Sigmoid colon (tissue), 7 donors: ENCODE measurements around the gene ADAM10. TPM values are rescaled to one million over a fixed set of nuclear protein-coding genes. Genes with fewer than 3 reads are reported as not detected.
"Not testable (repeated sequence)": the region's sequence is repeated elsewhere in the genome, so short reads cannot be mapped to it uniquely, and the experiment has no call there.

Source experiments
- DNase-seq: peaks from one replicate; pipeline ENCODE4 v3.0.0-alpha.2; 2019
- H3K27ac ChIP-seq, 4 donors: fragments of 200-600 bp; sonication (generic); one replicate each; pipeline ENCODE4 v1.5.1; 2016 to 2019; ENCODE audit warnings: mild to moderate bottlenecking in 1 of 4
- H3K27me3 ChIP-seq, 3 donors: fragments of 200-600 bp; sonication (generic); one replicate each; pipeline ENCODE4 v1.5.1; 2019; ENCODE audit warnings: mild to moderate bottlenecking in 1 of 3
- H3K36me3 ChIP-seq, 4 donors: fragments of 200-600 bp; sonication (generic); one replicate each; pipeline ENCODE4 v1.5.1; 2016 to 2019
- H3K4me1 ChIP-seq, 4 donors: fragments of 200-600 bp; sonication (generic); one replicate each; pipeline ENCODE4 v1.5.1; 2017 to 2019
- H3K4me3 ChIP-seq, 4 donors: fragments of 200-600 bp; sonication (generic); one replicate each; pipeline ENCODE4 v1.5.1; 2017 to 2019; ENCODE audit warnings: mild to moderate bottlenecking in 2 of 4, moderate library complexity in 1 of 4
- H3K9me3 ChIP-seq, 4 donors: fragments of 200-600 bp in 3 of 4; sonication (generic) in 3 of 4; one replicate each; pipeline versions ENCODE4 v1.5.1 to v1.6.1; 2013 to 2019
- EP300 ChIP-seq, 4 donors: sonication (generic); formaldehyde crosslinking; IDR thresholded peaks; one replicate each; pipeline ENCODE4 v1.6.1; 2017; ENCODE audit warnings: antibody characterized with exemption in 4 of 4
- POLR2A ChIP-seq, 2 donors: fragments of 450-650 bp; IDR thresholded peaks; one replicate each; pipeline ENCODE4 v1.6.1; 2016; ENCODE audit warnings: antibody characterized with exemption in 2 of 2, mild to moderate bottlenecking in 2 of 2, moderate library complexity in 2 of 2
- POLR2AphosphoS5 ChIP-seq, 4 donors: sonication (generic); formaldehyde crosslinking; IDR thresholded peaks; one replicate each; pipeline ENCODE4 v1.6.1; 2017; ENCODE audit warnings: antibody characterized with exemption in 4 of 4
- WGBS, 2 donors: extraction: QIAGEN DNeasy Blood & Tissue Kit; methylation state at CpG; one replicate each; pipeline ENCODE4 v1.1.7; 2013; 5-methylcytosine and 5-hydroxymethylcytosine counted together
- intact Hi-C: fragments of 100-400 bp; cut with DNase I; formaldehyde crosslinking; loops from one replicate; pipeline ENCODE4 v1.15.1; 2023
- polyA plus RNA-seq, 3 donors: library from polyadenylated mRNA; stranded (reverse); fragments of 200-250 nt; gene quantifications; one replicate each; pipeline ENCODE4 v1.2.3, GENCODE V29; 2013
- total RNA-seq, 4 donors: library from RNA; depleted of rRNA; stranded (reverse); fragments of >200 nt; gene quantifications; one replicate each; pipeline ENCODE4 v1.1.0, GENCODE V29; 2016
- TF ChIP-seq, protein P1 (sequence below), 4 experiments: fragments of 450-650 bp in 3 of 4; fragments of 200-600 bp in 1 of 4; IDR thresholded peaks; one replicate each; pipeline ENCODE4 v1.5.1; 2016 to 2019; ENCODE audit warnings: antibody characterized with exemption in 4 of 4, mild to moderate bottlenecking in 3 of 4, moderate library complexity in 2 of 4
- donor health status: healthy with polysubstance abuse.
- donor health status: Bipolar disorder and iron deficiency.
- donor health status: healthy.

Gene ADAM10
- total and polyA plus RNA-seq, 7 donors, result 6.6 to 70.9 (median 44.9) TPM

DNA sequence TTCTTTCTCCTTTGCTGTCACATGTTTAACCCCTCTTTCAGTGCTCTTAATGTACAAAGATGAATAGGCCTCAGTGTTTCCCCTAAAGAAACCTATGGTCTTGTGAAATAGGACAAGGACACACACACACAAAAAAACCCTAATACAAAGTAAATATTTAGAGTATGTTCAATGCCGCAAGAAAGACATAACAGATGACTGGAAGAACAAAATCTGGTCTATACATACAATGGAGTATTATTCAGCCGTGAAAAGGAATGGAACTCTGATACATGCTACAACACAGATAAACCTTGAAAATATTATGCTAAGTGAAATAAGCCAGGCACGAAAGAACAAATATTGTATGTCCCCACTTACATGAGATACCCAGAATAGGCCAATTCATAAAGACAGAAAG, 123.1 kb downstream of the ADAM10 start:
- 97 to 98% methylated on average over 3 of the region's 3 CpGs for WGBS, 2 donors
- DNase-seq, result no peak
- Histone ChIP-seq H3K36me3 (no peaks in the 10 kb centered on the region), H3K9me3 (no peaks in the 10 kb centered on the region), H3K4me1 (peaks cover 0 to 23% (median 15%) of the 10 kb centered on the region in 4 donors), H3K27me3 (no peaks in the 10 kb centered on the region), H3K27ac (no peak overlapping the region), H3K4me3 (no peak overlapping the region)
- intact Hi-C loops, result no loop called here
- TF ChIP-seq EP300 (IDR thresholded peaks at IDR 0.05) (no peak), POLR2AphosphoS5 (IDR thresholded peaks at IDR 0.05) (no peak), POLR2A (IDR thresholded peaks at IDR 0.05) (no peak)
- TF ChIP-seq, protein P1, sequence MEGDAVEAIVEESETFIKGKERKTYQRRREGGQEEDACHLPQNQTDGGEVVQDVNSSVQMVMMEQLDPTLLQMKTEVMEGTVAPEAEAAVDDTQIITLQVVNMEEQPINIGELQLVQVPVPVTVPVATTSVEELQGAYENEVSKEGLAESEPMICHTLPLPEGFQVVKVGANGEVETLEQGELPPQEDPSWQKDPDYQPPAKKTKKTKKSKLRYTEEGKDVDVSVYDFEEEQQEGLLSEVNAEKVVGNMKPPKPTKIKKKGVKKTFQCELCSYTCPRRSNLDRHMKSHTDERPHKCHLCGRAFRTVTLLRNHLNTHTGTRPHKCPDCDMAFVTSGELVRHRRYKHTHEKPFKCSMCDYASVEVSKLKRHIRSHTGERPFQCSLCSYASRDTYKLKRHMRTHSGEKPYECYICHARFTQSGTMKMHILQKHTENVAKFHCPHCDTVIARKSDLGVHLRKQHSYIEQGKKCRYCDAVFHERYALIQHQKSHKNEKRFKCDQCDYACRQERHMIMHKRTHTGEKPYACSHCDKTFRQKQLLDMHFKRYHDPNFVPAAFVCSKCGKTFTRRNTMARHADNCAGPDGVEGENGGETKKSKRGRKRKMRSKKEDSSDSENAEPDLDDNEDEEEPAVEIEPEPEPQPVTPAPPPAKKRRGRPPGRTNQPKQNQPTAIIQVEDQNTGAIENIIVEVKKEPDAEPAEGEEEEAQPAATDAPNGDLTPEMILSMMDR (IDR thresholded peaks at IDR 0.05), result no peak

DNA sequence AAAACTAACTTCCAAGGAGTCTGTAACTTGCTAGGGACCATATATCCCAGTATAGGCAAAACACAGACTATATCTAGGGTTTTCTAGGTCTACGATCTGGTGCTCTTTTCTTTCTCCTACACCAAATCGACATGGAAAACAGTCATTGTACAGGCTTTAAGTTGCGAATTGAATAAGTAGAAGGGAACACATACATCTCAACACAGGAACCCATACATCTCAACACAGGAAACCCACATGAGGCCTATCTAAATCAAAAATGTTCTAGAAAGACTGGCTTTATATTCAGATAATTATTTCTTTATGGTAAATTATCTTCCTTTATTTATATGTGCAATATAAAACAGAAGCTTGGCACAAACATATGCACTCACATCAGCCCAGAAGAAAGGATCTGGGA, 126.6 kb downstream of the ADAM10 start:
- TF ChIP-seq EP300 (IDR thresholded peaks at IDR 0.05) (no peak), POLR2A (IDR thresholded peaks at IDR 0.05) (no peak), POLR2AphosphoS5 (IDR thresholded peaks at IDR 0.05) (no peak)
- TF ChIP-seq, protein P1 (IDR thresholded peaks at IDR 0.05), result no peak
- Histone ChIP-seq H3K4me1 (peaks cover 0 to 10% (median 9%) of the 10 kb centered on the region in 4 donors), H3K9me3 (no peaks in the 10 kb centered on the region), H3K27me3 (no peaks in the 10 kb centered on the region), H3K36me3 (peaks cover 0 to 12% (median 0%) of the 10 kb centered on the region in 4 donors), H3K27ac (no peak overlapping the region), H3K4me3 (no peak overlapping the region)
- intact Hi-C loops, result no loop called here
- 81 to 94% methylated on average over 3 of the region's 3 CpGs for WGBS, 2 donors
- no peak for DNase-seq

DNA sequence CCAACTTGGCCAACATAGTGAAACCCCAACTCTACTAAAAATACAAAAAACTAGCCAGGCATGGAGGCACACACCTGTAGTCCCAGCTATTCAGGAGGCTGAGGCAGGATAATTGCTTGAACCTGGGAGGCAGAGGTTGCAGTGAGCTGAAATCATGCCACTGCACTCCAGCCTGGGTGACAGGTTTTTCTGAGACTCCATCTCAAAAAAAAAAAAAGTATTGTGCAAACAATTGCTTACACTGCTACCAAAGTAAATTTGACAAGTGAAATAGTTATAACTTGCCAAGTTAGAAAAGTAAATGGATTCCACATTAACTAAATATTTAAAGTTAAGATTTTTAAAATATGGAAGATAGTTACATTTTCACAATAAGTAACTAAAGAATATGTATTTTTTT, 129.2 kb downstream of the ADAM10 start:
- H3K36me3 ChIP-seq, result peaks cover 0 to 12% (median 0%) of the 10 kb centered on the region in 4 donors
- H3K9me3 ChIP-seq, DNase-seq, H3K4me1 ChIP-seq, intact Hi-C loops, H3K27me3 ChIP-seq, H3K27ac ChIP-seq, H3K4me3 ChIP-seq: not testable (repeated sequence)

DNA sequence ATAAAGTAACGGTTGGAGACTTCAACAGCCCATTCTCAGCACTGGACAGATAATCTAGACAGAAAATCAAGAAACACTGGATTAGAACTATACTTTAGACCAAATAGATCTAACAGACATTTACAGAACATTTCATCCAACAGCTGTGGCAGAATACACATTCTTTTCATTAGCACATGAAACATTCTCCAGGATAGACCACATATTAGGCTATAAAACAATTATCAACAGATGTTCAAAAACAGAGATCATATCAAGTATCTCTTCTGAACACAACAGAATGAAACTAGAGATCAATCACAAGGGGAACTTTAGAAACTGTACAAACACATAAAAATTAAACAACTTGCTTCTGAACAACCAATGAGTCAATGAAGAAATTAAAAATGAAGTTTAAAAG, 133.3 kb downstream of the ADAM10 start:
- H3K27me3 ChIP-seq, result no peaks in the 10 kb centered on the region
- intact Hi-C loops, result no loop called here
- WGBS, 2 donors, result 94 to 100% methylated on average over 1 of the region's 1 CpG
- TF ChIP-seq POLR2A (IDR thresholded peaks at IDR 0.05) (no peak), EP300 (IDR thresholded peaks at IDR 0.05) (no peak), POLR2AphosphoS5 (IDR thresholded peaks at IDR 0.05) (no peak)
- TF ChIP-seq, protein P1 (IDR thresholded peaks at IDR 0.05), result no peak
- no peak for DNase-seq
- peaks cover 0 to 22% (median 2%) of the 10 kb centered on the region in 4 donors for H3K36me3 ChIP-seq
- H3K27ac ChIP-seq, result no peak overlapping the region
- no peak overlapping the region for H3K4me3 ChIP-seq
- no peaks in the 10 kb centered on the region for H3K4me1 ChIP-seq
- peaks cover 0 to 8% (median 5%) of the 10 kb centered on the region in 4 donors for H3K9me3 ChIP-seq

DNA sequence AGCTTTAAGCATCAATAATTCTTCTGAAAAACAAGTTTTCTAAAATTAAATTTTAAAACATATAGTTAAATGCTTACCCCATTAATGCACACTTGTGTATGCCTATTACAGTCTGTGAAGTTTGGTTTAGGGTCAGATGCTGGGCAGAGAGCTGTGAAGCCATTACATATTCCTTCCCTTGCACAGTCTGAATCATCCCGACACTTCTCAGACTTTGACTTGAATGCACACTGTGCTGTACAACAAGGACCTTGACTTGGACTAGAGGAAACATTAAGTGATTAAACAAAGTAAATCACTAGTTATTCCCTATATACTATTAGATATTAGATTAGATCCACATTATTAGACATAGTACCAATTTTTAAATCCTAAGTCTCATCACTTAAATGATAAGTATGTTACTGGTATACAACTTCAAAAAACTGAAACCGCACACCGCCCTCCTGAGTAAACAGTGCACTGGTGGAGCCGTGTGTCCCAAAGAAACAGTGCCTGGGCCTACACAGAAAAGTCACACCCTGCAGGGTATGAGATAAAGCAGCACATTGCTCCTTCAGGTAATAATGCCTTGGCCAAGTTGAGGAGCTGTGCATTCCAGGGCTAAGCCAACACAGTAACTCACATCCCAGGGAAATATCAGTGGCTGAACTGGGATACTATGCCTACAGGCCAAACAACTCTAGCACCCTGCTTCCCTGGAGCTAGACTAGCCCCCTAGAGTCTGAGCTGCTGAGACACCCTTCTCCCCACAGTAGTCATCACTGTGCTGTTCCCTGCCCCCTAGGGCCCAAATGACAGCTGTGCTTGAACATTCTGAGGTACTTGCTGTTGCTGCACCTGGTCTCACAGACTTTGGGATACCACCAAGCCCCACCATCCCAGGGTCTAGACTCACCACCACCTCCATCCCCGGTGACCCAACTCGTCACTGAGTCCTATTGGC, 137.5 kb downstream of the ADAM10 start:
- no peak for TF ChIP-seq EP300 (IDR thresholded peaks at IDR 0.05)
- no peak for TF ChIP-seq POLR2AphosphoS5 (IDR thresholded peaks at IDR 0.05)
- Histone ChIP-seq H3K9me3 (peaks cover 0 to 8% (median 5%) of the 10 kb centered on the region in 4 donors), H3K36me3 (peaks cover 0 to 22% (median 2%) of the 10 kb centered on the region in 4 donors), H3K4me1 (no peaks in the 10 kb centered on the region), H3K27me3 (no peaks in the 10 kb centered on the region), H3K27ac (no peak overlapping the region), H3K4me3 (no peak overlapping the region)
- intact Hi-C loops, result no loop called here
- DNase-seq, result no peak
- WGBS, 2 donors, result 52 to 84% methylated on average over 6 of the region's 6 CpGs
